Measurements from ENCODE around the gene PTK7.

The PTK7 gene

GRCh38 chr6:43142101-43142500 is 66.0 kb downstream of the PTK7 start:
- no peak for DNase-seq (ENCODE audit: low read depth, low spot score)
- H3K4me3 ChIP-seq (ENCODE audit: low read depth, low read length) = no peak overlapping the region
- TF ChIP-seq CTCF (IDR thresholded peaks at IDR 0.05; ENCODE audit: insufficient read depth, low read length, missing control alignments) = no peak
- ChIA-PET POLR2A (interaction anchor here (2.4 kb wide), 1 partner anchor 65 kb away, joined by 20 read pairs; the partner anchor contains the start of gene PTK7), CTCF (interaction anchor here (0.9 to 9.6 kb wide), 14 partner anchors 12 to 241 kb away, joined by 3 to 183 read pairs (median 16); partner anchors contain the start of genes CUL7, KLC4, MRPL2 and PTK7)

- CTCF ChIA-PET = interaction anchor here (0.6 to 9.6 kb wide), 50 partner anchors 9 to 313 kb away, joined by 3 to 183 read pairs (median 5); partner anchors contain the start of genes CUL7, KLC4, MEA1 and MRPL2
- POLR2A ChIA-PET = interaction anchor here (0.6 to 2.4 kb wide), 9 partner anchors 14 to 121 kb away, joined by 3 to 20 read pairs (median 3); partner anchors contain the start of genes CUL7, KLC4, MRPL2 and PTK7
- no peak overlapping the region for H3K4me3 ChIP-seq (ENCODE audit: low read depth, low read length)
- TF ChIP-seq CTCF (IDR thresholded peaks at IDR 0.05; ENCODE audit: insufficient read depth, low read length, missing control alignments) = peak; percentile 98
- peak; percentile 75 for DNase-seq (ENCODE audit: low read depth, low spot score)
Measured at GRCh38 chr6:43143235-43144128, 67.4 kb downstream of the PTK7 start.

- POLR2A ChIA-PET = no interaction called here
- DNase-seq (ENCODE audit: low read depth, low spot score) = no peak
- no peak overlapping the region for H3K4me3 ChIP-seq (ENCODE audit: low read depth, low read length)
- TF ChIP-seq CTCF (IDR thresholded peaks at IDR 0.05; ENCODE audit: insufficient read depth, low read length, missing control alignments) = no peak
- CTCF ChIA-PET = interaction anchor here (1.0 to 9.6 kb wide), 10 partner anchors 9 to 244 kb away, joined by 3 to 183 read pairs (median 33); partner anchors contain the start of genes CUL7, KLC4, MRPL2 and PTK7
Measured at GRCh38 chr6:43144879-43145278, 68.8 kb downstream of the PTK7 start.

GRCh38 chr6:43146261-43146660 is 70.1 kb downstream of the PTK7 start:
- no peak overlapping the region for H3K4me3 ChIP-seq (ENCODE audit: low read depth, low read length)
- no peak for TF ChIP-seq CTCF (IDR thresholded peaks at IDR 0.05; ENCODE audit: insufficient read depth, low read length, missing control alignments)
- POLR2A ChIA-PET = no interaction called here
- DNase-seq (ENCODE audit: low read depth, low spot score) = no peak
- CTCF ChIA-PET = interaction anchor here (0.9 to 9.6 kb wide), 8 partner anchors 18 to 245 kb away, joined by 3 to 183 read pairs (median 6); partner anchors contain the start of genes KLC4, MRPL2 and PTK7

- ChIA-PET CTCF (interaction anchor here (0.9 to 9.6 kb wide), 6 partner anchors 11 to 246 kb away, joined by 3 to 183 read pairs (median 6); partner anchors contain the start of genes CUL7 and PTK7), POLR2A (interaction anchor here (0.6 to 0.7 kb wide), 2 partner anchors 56 to 70 kb away, joined by 3 to 5 read pairs; no protein-coding TSS in a partner anchor)
- no peak for TF ChIP-seq CTCF (IDR thresholded peaks at IDR 0.05; ENCODE audit: insufficient read depth, low read length, missing control alignments)
- no peak overlapping the region for H3K4me3 ChIP-seq (ENCODE audit: low read depth, low read length)
- DNase-seq (ENCODE audit: low read depth, low spot score) = no peak
Measured at GRCh38 chr6:43146709-43147688, 70.9 kb downstream of the PTK7 start.

All from AG04449 (cell line).